H54 (cell line): ENCODE measurements around the gene EPHA6.

Experiments used
- DNase-seq: peaks from one replicate; pipeline ENCODE4 v3.0.0; 2011; ENCODE audit warnings: low spot score, mixed read lengths; ENCODE audit not compliant: insufficient read length
- FAIRE-seq: peaks from 3 replicates; lab custom pipeline; 2011; peaks lifted over from hg19 to GRCh38; lab: Jason Lieb, UNC
- POLR2A ChIP-seq: IDR thresholded peaks from 2 replicates; pipeline ENCODE4 v1.6.1; 2011; ENCODE audit warnings: low read depth, mild to moderate bottlenecking, low read length

EPHA6 gene

GRCh38 chr3:97277708-97278107 lies 463.3 kb downstream of the EPHA6 start:
- no peak for TF ChIP-seq POLR2A
- DNase-seq: no peak

GRCh38 chr3:97278506-97278905 lies 464.1 kb downstream of the EPHA6 start:
- TF ChIP-seq POLR2A: no peak
- DNase-seq (no peak), FAIRE-seq (no peak)

More at GRCh38 chr3:97277708-97278107, 463.3 kb downstream of the EPHA6 start:
- FAIRE-seq: no peak

- no peak for TF ChIP-seq POLR2A
- FAIRE-seq (no peak), DNase-seq (no peak)
Measured at GRCh38 chr3:97291901-97292300, 477.5 kb downstream of the EPHA6 start.

- no peak for FAIRE-seq
- DNase-seq: no peak
- TF ChIP-seq POLR2A: no peak
Measured at GRCh38 chr3:97293596-97294131, 479.3 kb downstream of the EPHA6 start.

- FAIRE-seq (no peak), DNase-seq (no peak)
- no peak for TF ChIP-seq POLR2A
Measured at GRCh38 chr3:97297032-97297431, 482.6 kb downstream of the EPHA6 start.

- no peak for TF ChIP-seq POLR2A
- FAIRE-seq (no peak), DNase-seq (no peak)
Measured at GRCh38 chr3:97301114-97301513, 486.7 kb downstream of the EPHA6 start.

- FAIRE-seq: no peak
- TF ChIP-seq POLR2A: no peak
- no peak for DNase-seq
Measured at GRCh38 chr3:97306226-97306625, 491.8 kb downstream of the EPHA6 start.

GRCh38 chr3:97338375-97338774 lies 524.0 kb downstream of the EPHA6 start:
- FAIRE-seq (no peak), DNase-seq (no peak)
- no peak for TF ChIP-seq POLR2A

GRCh38 chr3:97340940-97341339 lies 526.5 kb downstream of the EPHA6 start:
- TF ChIP-seq POLR2A: no peak
- FAIRE-seq: no peak
- no peak for DNase-seq

GRCh38 chr3:97347780-97348179 lies 533.4 kb downstream of the EPHA6 start:
- TF ChIP-seq POLR2A: no peak
- DNase-seq (no peak), FAIRE-seq (no peak)

- FAIRE-seq (no peak), DNase-seq (no peak)
- no peak for TF ChIP-seq POLR2A
Measured at GRCh38 chr3:97350971-97351370, 536.6 kb downstream of the EPHA6 start.

- FAIRE-seq (no peak), DNase-seq (no peak)
- no peak for TF ChIP-seq POLR2A
Measured at GRCh38 chr3:97353176-97353575, 538.8 kb downstream of the EPHA6 start.

GRCh38 chr3:97359977-97360376 lies 545.6 kb downstream of the EPHA6 start:
- FAIRE-seq (no peak), DNase-seq (no peak)
- TF ChIP-seq POLR2A: no peak

- DNase-seq (no peak), FAIRE-seq (no peak)
- no peak for TF ChIP-seq POLR2A
Measured at GRCh38 chr3:97360804-97361203, 546.4 kb downstream of the EPHA6 start.

- FAIRE-seq (no peak), DNase-seq (no peak)
- no peak for TF ChIP-seq POLR2A
Measured at GRCh38 chr3:97384583-97384982, 570.2 kb downstream of the EPHA6 start.
